22Rv1 (cell line): ENCODE measurements around the gene C2orf92.
"Not testable (repeated sequence)": the region's sequence is repeated elsewhere in the genome, so short reads cannot be mapped to it uniquely, and the experiment has no call there.

ENCODE experiments used
- H3K27ac ChIP-seq: fragments of 450-650 bp; 2 replicates; pipeline ENCODE4 v1.5.1; 2017
- ZFX ChIP-seq: fragments of 450-650 bp; IDR thresholded peaks from 2 replicates; pipeline ENCODE4 v1.6.1; 2017; ENCODE audit warnings: antibody characterized with exemption, borderline replicate concordance
- TF ChIP-seq, protein P1 (sequence below): fragments of 450-650 bp; IDR thresholded peaks from 2 replicates; pipeline ENCODE4 v1.5.1; 2017; ENCODE audit warnings: mild to moderate bottlenecking

The C2orf92 gene

GRCh38 chr2:97669448-97669847 is at the start of gene C2orf92:
Gene C2orf92 (plus strand): TSS chr2:97669713. CDS start chr2:97669789, 76 bp downstream.
- TF ChIP-seq, protein P1, sequence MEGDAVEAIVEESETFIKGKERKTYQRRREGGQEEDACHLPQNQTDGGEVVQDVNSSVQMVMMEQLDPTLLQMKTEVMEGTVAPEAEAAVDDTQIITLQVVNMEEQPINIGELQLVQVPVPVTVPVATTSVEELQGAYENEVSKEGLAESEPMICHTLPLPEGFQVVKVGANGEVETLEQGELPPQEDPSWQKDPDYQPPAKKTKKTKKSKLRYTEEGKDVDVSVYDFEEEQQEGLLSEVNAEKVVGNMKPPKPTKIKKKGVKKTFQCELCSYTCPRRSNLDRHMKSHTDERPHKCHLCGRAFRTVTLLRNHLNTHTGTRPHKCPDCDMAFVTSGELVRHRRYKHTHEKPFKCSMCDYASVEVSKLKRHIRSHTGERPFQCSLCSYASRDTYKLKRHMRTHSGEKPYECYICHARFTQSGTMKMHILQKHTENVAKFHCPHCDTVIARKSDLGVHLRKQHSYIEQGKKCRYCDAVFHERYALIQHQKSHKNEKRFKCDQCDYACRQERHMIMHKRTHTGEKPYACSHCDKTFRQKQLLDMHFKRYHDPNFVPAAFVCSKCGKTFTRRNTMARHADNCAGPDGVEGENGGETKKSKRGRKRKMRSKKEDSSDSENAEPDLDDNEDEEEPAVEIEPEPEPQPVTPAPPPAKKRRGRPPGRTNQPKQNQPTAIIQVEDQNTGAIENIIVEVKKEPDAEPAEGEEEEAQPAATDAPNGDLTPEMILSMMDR: no peak
- TF ChIP-seq ZFX: no peak

GRCh38 chr2:97620492-97620891 is 49.0 kb upstream of the C2orf92 start:
- H3K27ac ChIP-seq: not testable (repeated sequence)

More at GRCh38 chr2:97669448-97669847, at the start of gene C2orf92:
- no peak within 1 kb of the TSS for H3K27ac ChIP-seq

DNA sequence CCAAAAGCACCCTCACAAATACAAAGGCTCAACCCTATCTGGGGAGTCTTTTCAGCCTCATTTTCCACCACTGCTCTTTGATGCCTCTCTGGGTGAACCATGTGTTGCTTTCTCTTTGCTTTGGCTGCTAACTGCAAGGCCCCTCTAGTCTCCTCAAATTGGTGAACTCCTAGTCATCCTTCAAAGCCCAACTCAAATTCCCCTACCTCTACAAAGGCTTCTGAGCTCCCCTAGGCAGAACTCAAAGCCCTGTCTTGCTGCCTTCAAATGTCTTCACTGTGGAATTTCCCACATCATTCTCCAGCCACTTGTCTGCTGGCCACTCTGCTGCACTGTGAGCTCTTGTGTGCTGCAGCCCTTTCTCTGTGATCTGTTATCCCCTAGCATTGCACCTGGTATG is 46.5 kb upstream of the C2orf92 start:
- not testable (repeated sequence) for H3K27ac ChIP-seq

- not testable (repeated sequence) for H3K27ac ChIP-seq
Measured at GRCh38 chr2:97625354-97626048, 44.0 kb upstream of the C2orf92 start.

- H3K27ac ChIP-seq: not testable (repeated sequence)
Measured at GRCh38 chr2:97626049-97626430, 43.5 kb upstream of the C2orf92 start.

DNA sequence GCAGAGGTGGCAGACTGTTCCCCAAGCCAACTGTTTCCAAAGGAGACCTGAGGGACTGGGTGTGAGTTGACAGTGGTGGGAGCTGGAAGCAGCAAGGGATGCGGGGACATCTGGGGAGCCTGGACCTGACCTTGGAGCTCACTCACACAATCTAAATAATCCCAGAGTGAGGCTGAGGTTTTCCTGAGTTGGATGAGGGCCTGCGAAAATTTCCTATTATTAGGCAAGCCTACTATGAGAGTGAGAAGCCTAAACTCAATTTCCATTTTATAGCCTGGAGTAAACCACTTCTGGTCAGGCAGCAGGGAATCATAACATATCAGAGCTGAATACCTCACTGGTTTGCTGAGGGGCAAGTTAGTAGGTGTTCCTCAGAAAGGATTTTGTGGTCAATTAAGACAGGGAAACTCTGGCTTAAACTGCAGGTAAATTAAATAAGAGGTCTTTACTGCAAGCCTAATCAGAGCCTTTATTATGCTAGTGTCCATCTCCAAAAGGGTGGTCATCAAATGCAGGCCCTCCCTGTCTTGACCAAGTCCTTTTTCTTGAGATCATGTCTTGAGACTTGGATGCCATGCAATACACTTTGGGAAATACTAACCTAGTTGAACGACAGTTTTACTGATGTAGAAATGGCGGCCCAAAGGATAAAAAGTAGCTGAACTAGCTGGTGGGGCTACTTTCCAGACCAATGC is 25.3 kb upstream of the C2orf92 start:
- H3K27ac ChIP-seq: no peak overlapping the region
- no peak for TF ChIP-seq ZFX
- TF ChIP-seq, protein P1: no peak

GRCh38 chr2:97645112-97645694 is 24.3 kb upstream of the C2orf92 start:
- peak overlapping the region; percentile 81 for H3K27ac ChIP-seq
- TF ChIP-seq, protein P1: no peak
- TF ChIP-seq ZFX: no peak

DNA sequence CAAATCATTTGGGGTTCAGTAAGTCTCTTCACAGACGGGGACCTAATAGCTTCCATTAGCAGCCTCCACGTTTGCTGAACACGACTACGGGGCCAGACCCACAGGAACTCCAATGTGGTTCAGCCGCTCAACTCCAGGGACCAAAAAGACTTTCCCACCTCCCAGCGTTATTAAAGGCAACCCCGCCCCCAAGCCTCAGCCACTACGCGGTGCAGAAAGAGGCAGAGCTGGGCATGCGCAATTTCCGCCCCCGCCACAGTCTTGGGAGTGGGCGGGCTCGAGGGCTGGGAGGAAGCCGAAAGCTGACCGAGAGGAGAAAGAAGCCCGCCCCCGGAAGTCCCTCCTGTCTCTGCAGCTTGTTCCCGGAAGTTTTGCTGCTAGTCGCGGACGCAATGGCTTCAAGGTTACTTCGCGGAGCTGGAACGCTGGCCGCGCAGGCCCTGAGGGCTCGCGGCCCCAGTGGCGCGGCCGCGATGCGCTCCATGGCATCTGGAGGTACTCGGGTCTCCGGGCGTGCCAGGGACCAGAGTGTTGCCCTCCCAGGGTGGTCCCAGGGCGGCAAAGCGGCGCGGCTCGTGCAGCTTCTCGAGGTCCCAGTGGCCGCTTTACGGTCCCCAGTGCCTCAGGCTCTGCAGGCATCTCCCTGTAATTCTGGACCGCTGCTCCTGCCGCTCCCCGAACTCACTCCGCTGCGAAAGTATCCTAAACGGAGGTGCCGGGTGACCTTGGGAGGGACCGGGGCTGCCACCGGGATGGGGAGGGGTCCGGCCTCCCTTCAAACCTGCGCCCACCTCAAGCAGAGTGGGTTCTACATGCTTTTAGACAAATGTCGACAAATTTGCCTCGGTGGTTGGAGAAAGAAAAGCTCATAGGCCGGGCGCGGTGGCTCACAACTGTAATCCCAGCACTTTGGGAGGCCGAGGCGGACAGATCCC is 23.6 kb upstream of the C2orf92 start, which contains the start of gene COX5B:
TSS of gene COX5B (plus strand) at position 368 of the 935 bp plus-strand sequence. CDS start at position 393, 25 bp downstream.
- H3K27ac ChIP-seq: peak within 1 kb of the TSS; percentile 81
- TF ChIP-seq, protein P1: no peak
- no peak for TF ChIP-seq ZFX

GRCh38 chr2:97646977-97647376 is 22.5 kb upstream of the C2orf92 start:
- TF ChIP-seq ZFX: no peak
- TF ChIP-seq, protein P1: no peak
- H3K27ac ChIP-seq: peak overlapping the region; percentile 81
